ENCODE results near the gene POLR2H. TPM values are rescaled to one million over a fixed set of nuclear protein-coding genes. Genes with fewer than 3 reads are reported as not detected.

POLR2H gene
- total RNA-seq, 2 donors from 2014 or later, result 98.2 to 130 TPM

GRCh38 chr3:184380627-184381260 lies 19.2 kb downstream of the POLR2H start:
- H3K27ac ChIP-seq, result no peak overlapping the region
- no peak for DNase-seq
- H3K4me1 ChIP-seq, result peaks cover 9% of the 10 kb centered on the region

GRCh38 chr3:184381261-184382224 lies 20.0 kb downstream of the POLR2H start:
- Histone ChIP-seq H3K36me3 (no peaks in the 10 kb centered on the region), H3K27me3 (peaks cover 30% of the 10 kb centered on the region), H3K4me3 (no peak overlapping the region), H3K9ac (ENCODE audit: low read depth in 2 of 2, low read length in 2 of 2) (peak overlapping the region in 1 of 2 donors; percentile 43), H3K27ac (no peak overlapping the region), H3K4me1 (peaks cover 9% of the 10 kb centered on the region), H3K9me3 (no peaks in the 10 kb centered on the region)
- DNase-seq, result no peak
- TF ChIP-seq CTCF (IDR thresholded peaks at IDR 0.05), result no peak
- intact Hi-C loops (cut with DNase I), result no loop called here

More at GRCh38 chr3:184380627-184381260, 19.2 kb downstream of the POLR2H start:
- Histone ChIP-seq H3K36me3 (no peaks in the 10 kb centered on the region), H3K9me3 (no peaks in the 10 kb centered on the region), H3K4me3 (peak overlapping the region; percentile 28), H3K27me3 (peaks cover 30% of the 10 kb centered on the region), H3K9ac (ENCODE audit: low read depth in 2 of 2, low read length in 2 of 2) (peak overlapping the region in 1 of 2 donors; percentile 47)
- intact Hi-C loops (cut with DNase I), result no loop called here
- no peak for TF ChIP-seq CTCF (IDR thresholded peaks at IDR 0.05)

- no peak for DNase-seq
- intact Hi-C loops (cut with DNase I), result no loop called here
- no peak overlapping the region for H3K4me3 ChIP-seq
- no peaks in the 10 kb centered on the region for H3K9me3 ChIP-seq
- H3K27me3 ChIP-seq, result peaks cover 30% of the 10 kb centered on the region
- no peaks in the 10 kb centered on the region for H3K36me3 ChIP-seq
- H3K27ac ChIP-seq, result no peak overlapping the region
- H3K9ac ChIP-seq (ENCODE audit: low read depth in 2 of 2, low read length in 2 of 2), result no peak overlapping the region
- TF ChIP-seq CTCF (IDR thresholded peaks at IDR 0.05), result no peak
- peaks cover 9% of the 10 kb centered on the region for H3K4me1 ChIP-seq
Observed at GRCh38 chr3:184382326-184383032, 21.0 kb downstream of the POLR2H start.

- H3K36me3 ChIP-seq, result no peaks in the 10 kb centered on the region
- peaks cover 30% of the 10 kb centered on the region for H3K27me3 ChIP-seq
- H3K9ac ChIP-seq (ENCODE audit: low read depth in 2 of 2, low read length in 2 of 2), result no peak overlapping the region
- no peak overlapping the region for H3K27ac ChIP-seq
- no peak overlapping the region for H3K4me3 ChIP-seq
- DNase-seq, result no peak
- no peaks in the 10 kb centered on the region for H3K9me3 ChIP-seq
- peaks cover 9% of the 10 kb centered on the region for H3K4me1 ChIP-seq
- intact Hi-C loops (cut with DNase I), result no loop called here
- no peak for TF ChIP-seq CTCF (IDR thresholded peaks at IDR 0.05)
Observed at GRCh38 chr3:184383033-184383740, 21.7 kb downstream of the POLR2H start.

- intact Hi-C loops (cut with DNase I), result no loop called here
- Histone ChIP-seq H3K27me3 (peaks cover 25% of the 10 kb centered on the region), H3K36me3 (no peaks in the 10 kb centered on the region), H3K27ac (no peak overlapping the region), H3K4me3 (no peak overlapping the region), H3K9me3 (no peaks in the 10 kb centered on the region), H3K4me1 (peaks cover 9% of the 10 kb centered on the region), H3K9ac (ENCODE audit: low read depth in 2 of 2, low read length in 2 of 2) (no peak overlapping the region)
- no peak for DNase-seq
- no peak for TF ChIP-seq CTCF (IDR thresholded peaks at IDR 0.05)
Observed at GRCh38 chr3:184384342-184384741, 22.8 kb downstream of the POLR2H start.
